GM21367 (cell line): Measurements from ENCODE around the gene DNAH17.
"Not testable (repeated sequence)": the region's sequence is repeated elsewhere in the genome, so short reads cannot be mapped to it uniquely, and the experiment has no call there.

Experiments
- ATAC-seq: cut with Tn5 transposase; IDR thresholded peaks from one replicate; pipeline ENCODE4 v1.9.1; 2021; ENCODE audit not compliant: unreplicated experiment

The DNAH17 gene

GRCh38 chr17:78478757-78479297, 98.4 kb downstream of the DNAH17 start:
- ATAC-seq = no peak

GRCh38 chr17:78477913-78478756, 99.1 kb downstream of the DNAH17 start:
- no peak for ATAC-seq

GRCh38 chr17:78476973-78477372, 100.2 kb downstream of the DNAH17 start:
- ATAC-seq = no peak

- no peak for ATAC-seq
Observed at GRCh38 chr17:78476149-78476548, 101.0 kb downstream of the DNAH17 start.

DNA sequence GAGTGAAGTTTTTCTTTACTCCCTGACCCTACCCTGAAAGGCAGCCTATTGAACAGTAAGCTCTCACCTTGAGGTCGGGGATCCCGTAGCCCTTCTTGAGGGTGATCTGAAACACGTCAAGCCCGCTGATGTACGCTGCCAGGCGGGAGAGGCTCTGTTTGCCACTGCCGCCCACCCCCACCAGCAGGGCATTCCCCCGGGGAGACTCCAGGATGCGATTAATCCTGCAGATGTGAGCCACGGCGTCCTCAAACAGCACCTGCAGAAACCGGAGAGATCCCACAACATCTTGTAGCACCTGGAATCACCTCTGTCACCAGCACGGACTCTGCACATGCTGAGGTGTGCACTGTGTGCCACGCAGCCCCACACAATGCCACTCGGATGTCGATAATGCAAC, 102.0 kb downstream of the DNAH17 start:
- ATAC-seq = no peak

DNA sequence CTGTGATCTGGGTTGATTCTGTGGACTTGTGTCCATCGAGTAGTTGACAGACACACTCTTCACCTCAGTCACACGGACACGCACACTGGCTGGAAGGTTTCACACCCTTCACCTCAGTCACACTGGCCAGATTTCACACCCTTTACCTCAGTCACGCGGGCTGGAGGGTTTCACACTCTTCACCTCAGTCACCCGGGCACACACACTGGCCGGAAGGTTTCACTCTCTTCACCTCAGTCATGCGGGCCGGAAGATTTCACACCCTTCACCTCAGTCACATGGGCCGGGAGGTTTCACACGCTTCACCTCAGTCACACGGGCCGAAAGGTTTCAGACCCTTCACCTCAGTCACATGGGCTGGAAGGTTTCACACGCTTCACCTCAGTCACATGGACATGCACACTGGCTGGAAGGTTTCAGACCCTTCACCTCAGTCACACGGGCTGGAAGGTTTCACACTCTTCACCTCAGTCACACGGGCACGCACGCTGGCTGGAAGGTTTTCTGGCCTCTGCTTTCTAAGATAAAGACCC, 102.5 kb downstream of the DNAH17 start:
- peak; percentile 46 for ATAC-seq

DNA sequence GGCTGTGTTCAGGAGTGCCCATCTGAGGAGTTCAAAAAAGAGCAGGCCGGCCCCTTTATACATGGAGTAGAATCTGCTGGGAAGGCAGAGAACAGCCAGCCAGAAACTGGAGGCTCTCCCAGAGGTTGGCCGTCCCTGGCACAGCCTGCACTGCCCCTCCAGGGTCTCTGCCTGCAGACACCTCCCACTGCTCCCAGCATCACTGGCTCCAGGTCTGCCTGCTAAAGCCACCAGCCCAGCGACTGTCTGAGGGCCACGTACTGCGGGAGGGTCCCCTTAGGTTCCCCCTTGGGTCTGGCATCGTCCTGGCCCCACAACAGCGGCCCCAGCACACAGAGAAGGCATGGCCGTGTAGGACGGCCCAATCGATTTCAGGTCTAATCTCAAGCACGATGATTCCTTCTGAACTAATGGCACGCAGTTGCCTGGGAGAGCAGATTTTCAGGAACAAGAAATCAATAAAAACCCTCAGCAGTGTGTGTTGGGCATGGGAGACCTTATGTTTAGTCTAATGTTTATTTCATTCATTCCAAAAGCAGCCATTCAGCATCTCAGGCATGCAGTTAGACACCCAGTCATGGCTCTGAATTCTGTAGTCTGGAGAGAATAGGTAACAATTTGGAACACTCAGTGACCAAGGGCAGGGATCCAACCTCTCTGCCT, 103.1 kb downstream of the DNAH17 start:
- ATAC-seq = no peak

GRCh38 chr17:78472035-78472905, 104.9 kb downstream of the DNAH17 start:
- no peak for ATAC-seq

- ATAC-seq = no peak
Observed at GRCh38 chr17:78471635-78472034, 105.6 kb downstream of the DNAH17 start.

GRCh38 chr17:78469443-78469842, 107.8 kb downstream of the DNAH17 start:
- no peak for ATAC-seq

DNA sequence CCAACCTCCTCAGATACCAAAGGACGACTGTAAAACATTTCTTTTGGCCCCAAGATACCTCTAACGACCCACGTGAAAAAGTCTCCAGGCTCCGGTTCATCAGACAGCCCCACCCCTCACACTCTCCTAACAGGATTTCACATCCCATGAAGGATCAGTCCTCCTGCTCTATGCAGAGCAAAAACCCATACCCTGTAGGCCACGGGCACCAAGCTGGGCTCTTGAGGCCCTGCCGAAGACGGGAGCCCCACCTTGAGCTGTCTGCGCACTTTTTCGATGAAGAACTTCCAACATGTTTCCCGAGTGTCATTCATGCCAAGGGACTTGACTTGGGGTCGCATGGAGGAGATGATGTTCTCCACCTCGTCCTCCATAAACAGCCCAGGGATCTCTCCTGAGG, 108.8 kb downstream of the DNAH17 start:
- ATAC-seq = no peak

- no peak for ATAC-seq
Observed at GRCh38 chr17:78466786-78467715, 110.1 kb downstream of the DNAH17 start.

- ATAC-seq = not testable (repeated sequence)
Observed at GRCh38 chr17:78466109-78466785, 110.9 kb downstream of the DNAH17 start.

- no peak for ATAC-seq
Observed at GRCh38 chr17:78462148-78462547, 115.0 kb downstream of the DNAH17 start.

- ATAC-seq = no peak
Observed at GRCh38 chr17:78461799-78462053, 115.5 kb downstream of the DNAH17 start.

GRCh38 chr17:78460951-78461798, 116.0 kb downstream of the DNAH17 start:
- ATAC-seq = no peak

DNA sequence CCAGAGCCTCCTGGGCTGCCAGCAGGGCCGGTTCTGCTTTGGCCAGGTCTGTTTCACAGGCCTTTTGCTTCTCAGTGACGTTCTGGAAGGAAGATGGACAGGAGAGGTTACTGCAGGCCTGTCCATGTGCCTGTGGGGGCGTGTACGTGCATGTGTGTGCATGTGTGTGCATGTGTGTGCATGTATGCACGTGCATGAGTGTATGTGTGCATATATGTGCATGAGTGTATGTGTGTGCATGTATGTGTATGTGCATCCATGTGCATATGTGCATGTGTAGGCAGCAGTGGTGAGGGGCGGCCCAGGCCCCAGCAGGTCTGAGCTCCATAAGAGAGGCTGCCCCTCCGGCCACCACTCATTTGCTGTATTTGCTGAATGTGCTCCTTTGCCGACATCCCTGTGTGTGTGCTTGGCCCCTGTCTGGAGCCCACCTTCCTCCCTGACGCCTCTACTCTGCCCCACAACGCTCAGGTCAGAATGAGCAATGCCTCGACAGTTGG, 117.0 kb downstream of the DNAH17 start:
- ATAC-seq = no peak

DNA sequence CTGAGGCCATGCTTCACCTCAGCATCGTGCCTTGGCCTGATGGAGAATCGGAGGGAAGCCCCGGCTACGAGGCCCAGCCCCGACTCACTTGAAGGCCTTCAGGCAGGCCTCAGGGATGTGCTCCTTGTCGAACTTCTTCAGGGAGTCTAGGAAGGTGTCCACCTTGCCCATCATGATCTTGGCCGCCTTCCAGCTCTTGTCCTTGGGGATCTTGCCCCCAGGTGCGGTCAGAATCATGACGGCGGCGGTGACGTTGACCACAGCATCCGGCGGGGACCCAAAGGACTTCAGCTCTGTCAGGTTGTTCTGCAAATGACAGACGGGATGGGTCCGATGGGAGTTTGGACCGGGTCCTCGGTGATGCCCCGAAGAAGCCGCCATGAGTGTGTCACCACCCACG, 117.5 kb downstream of the DNAH17 start:
- ATAC-seq = no peak
